K562 (cell line): Measurements from ENCODE around the gene NUP62. TPM values are rescaled to one million over a fixed set of nuclear protein-coding genes. Genes with fewer than 3 reads are reported as not detected.

ENCODE experiments used
- ARID1B ChIP-seq: fragments of 450-650 bp; IDR thresholded peaks from 2 replicates; pipeline ENCODE4 v1.6.1; 2016; ENCODE audit warnings: antibody characterized with exemption, mild to moderate bottlenecking, inconsistent platforms
- ERF ChIP-seq: fragments of 450-650 bp; formaldehyde crosslinking; IDR thresholded peaks from 2 replicates; pipeline ENCODE4 v1.4.0; 2020; ENCODE audit warnings: mild to moderate bottlenecking, mixed read lengths
- HOXB6 ChIP-seq: fragments of 250-450 bp; sonication (Bioruptor Pico); IDR thresholded peaks from 2 replicates; pipeline ENCODE4 v1.5.1; 2022; ENCODE audit warnings: mild to moderate bottlenecking, borderline replicate concordance
- PBX2 ChIP-seq, 2 experiments: IDR thresholded peaks in 1 of 2; conservative IDR thresholded peaks in 1 of 2; 2 replicates each; pipeline ENCODE4 v1.6.1; 2016; ENCODE audit warnings: low read depth in 2 of 2, mild to moderate bottlenecking in 1 of 2, missing compliant biosample characterization in 1 of 2, missing genetic modification characterization in 1 of 2, moderate library complexity in 1 of 2
- RBFOX2 ChIP-seq: fragments of 200-400 bp; formaldehyde crosslinking; IDR thresholded peaks from 2 replicates; pipeline ENCODE4 v1.6.1; 2017; ENCODE audit warnings: low read depth, mild to moderate bottlenecking, low read length, moderate library complexity
- SIN3A ChIP-seq, 2 experiments: fragments of 150-350 bp in 1 of 2; IDR thresholded peaks; 2 replicates each; pipeline ENCODE4 v1.6.1; 2011 to 2016; ENCODE audit warnings: borderline replicate concordance in 2 of 2, low read depth in 2 of 2, low read length in 2 of 2, mild to moderate bottlenecking in 2 of 2, moderate library complexity in 2 of 2; ENCODE audit not compliant: control insufficient read depth in 1 of 2
- SMARCE1 ChIP-seq: fragments of 450-650 bp; IDR thresholded peaks from 2 replicates; pipeline ENCODE4 v1.7.1; 2016; ENCODE audit warnings: mild to moderate bottlenecking
- TBL1XR1 ChIP-seq, 2 experiments: IDR thresholded peaks; 2 replicates each; pipeline ENCODE4 v1.6.1; 2012; ENCODE audit warnings: improper control_type of control experiment in 2 of 2, low read length in 2 of 2, mild to moderate bottlenecking in 1 of 2
- VEZF1 ChIP-seq: fragments of 200-800 bp; sonication (Bioruptor generic); IDR thresholded peaks from 2 replicates; pipeline ENCODE4 v1.6.1; 2017; ENCODE audit warnings: missing genetic modification characterization, missing compliant biosample characterization
- ZBTB43 ChIP-seq: sonication (generic); formaldehyde crosslinking; IDR thresholded peaks from 2 replicates; pipeline ENCODE4 v1.8.0; 2023; ENCODE audit warnings: mild to moderate bottlenecking, missing genetic modification reagents
- ZFX ChIP-seq: sonication (generic); formaldehyde crosslinking; IDR thresholded peaks from 2 replicates; pipeline ENCODE4 v1.8.0; 2022; ENCODE audit warnings: mild to moderate bottlenecking, missing genetic modification reagents, moderate library complexity
- ZNF184 ChIP-seq: sonication (generic); formaldehyde crosslinking; IDR thresholded peaks from 2 replicates; pipeline ENCODE4 v1.5.0; 2020; ENCODE audit warnings: missing genetic modification reagents
- ZNF277 ChIP-seq: fragments of 250-450 bp; sonication (Bioruptor Pico); IDR thresholded peaks from 2 replicates; pipeline ENCODE4 v1.8.0; 2022; ENCODE audit warnings: inconsistent platforms, mild to moderate bottlenecking, moderate library complexity, borderline replicate concordance
- ZNF444 ChIP-seq: fragments of 250-450 bp; sonication (Bioruptor Pico); IDR thresholded peaks from 2 replicates; pipeline ENCODE4 v1.4.0; 2020; ENCODE audit warnings: mild to moderate bottlenecking, moderate library complexity
- ZNF512 ChIP-seq: IDR thresholded peaks from 2 replicates; pipeline ENCODE4 v1.6.1; 2016; ENCODE audit warnings: missing genetic modification characterization, missing compliant biosample characterization
- ZNF764 ChIP-seq: fragments of 250-450 bp; sonication (Bioruptor Pico); IDR thresholded peaks from 2 replicates; pipeline ENCODE4 v1.4.0; 2020; ENCODE audit warnings: low read depth, mild to moderate bottlenecking, moderate library complexity
- polyA plus RNA-seq, 8 experiments: library from polyadenylated mRNA; depleted of rRNA in 4 of 8; stranded (reverse) in 5 of 8; unstranded in 3 of 8; fragments of >200 nt; fragmentation: Nextera tagmentation in 2 of 8; fragmentation: Illumina TruSeq in 1 of 8; extraction: Ambion mirVana in 2 of 8; extraction: Trizol in 1 of 8; gene quantifications; 2 replicates each; pipeline versions ENCODE4 v1.2.1 to v1.2.3, GENCODE V29; 2011 to 2014; ENCODE audit warnings: inconsistent platforms in 1 of 8, missing spikeins in 1 of 8
- total RNA-seq, 7 experiments: library from RNA; depleted of rRNA in 6 of 7; stranded (reverse); fragments of >200 nt in 6 of 7; fragmentation: Illumina TruSeq in 2 of 7; extraction: Trizol in 2 of 7; gene quantifications; 2 replicates each; pipeline versions ENCODE4 v1.2.1 to v1.2.3, GENCODE V29; 2011 to 2021; ENCODE audit warnings: low replicate concordance in 1 of 7

NUP62 gene
- total and polyA plus RNA-seq, 9 of the 15 experiments (the other 6 are each of a cell fraction or from before 2014, with no cell fraction given): 16.9 to 109 (median 66.0) TPM

GRCh38 chr19:49929611-49930482 is 543 bp upstream of the NUP62 start (continued):
- peak; percentile 21; the same call in 1 of the 2 replicates for TF ChIP-seq HOXB6 (CRISPR knock-in tag)
- TF ChIP-seq SMARCE1: peak; percentile 22; the same call in 1 of the 2 replicates
- TF ChIP-seq ZNF512 (tag): no peak
- peak; percentile 78 for TF ChIP-seq PBX2 (CRISPR knock-in tag; IDR thresholded peaks at IDR 0.05; ENCODE audit: low read depth)
- peak; percentile 95 for TF ChIP-seq PBX2 (tag; conservative IDR thresholded peaks at IDR 0.05; ENCODE audit: low read depth)
- TF ChIP-seq VEZF1 (CRISPR knock-in tag): peak; percentile 74
- TF ChIP-seq ERF: peak; percentile 88
- peak; percentile 72; the same call in 1 of the 2 replicates for TF ChIP-seq ZFX (CRISPR knock-in tag)
- TF ChIP-seq ZNF277 (CRISPR knock-in tag): no peak
- peak; percentile 64; the same call in 1 of the 2 replicates for TF ChIP-seq ZNF764 (CRISPR knock-in tag)
- TF ChIP-seq ZBTB43: 0 out of 2 replicates have a peak, but pooled peaks have one; percentile 12
- peak; percentile 13 for TF ChIP-seq RBFOX2
- TF ChIP-seq ARID1B: no peak
- no peak for TF ChIP-seq ZNF184 (CRISPR knock-in tag)
- 0 out of 2 replicates have a peak, but pooled peaks have one; percentile 40 for TF ChIP-seq ZNF444 (CRISPR knock-in tag)
- TF ChIP-seq SIN3A (IDR thresholded peaks at IDR 0.05; ENCODE audit: borderline replicate concordance in 2 of 2, control insufficient read depth in 1 of 2, low read depth in 2 of 2, low read length in 2 of 2): peak; percentile 64 to 66; a peak in 2 of 4 replicates
- no peak for TF ChIP-seq TBL1XR1 (IDR thresholded peaks at IDR 0.05; ENCODE audit: low read length in 2 of 2)
